Embryonic facial prominence (tissue), 1 donor: ENCODE results near the gene ZNF618.

ENCODE experiments used
- DNase-seq: peaks from one replicate; pipeline ENCODE4 v3.0.0-alpha.2; 2016; ENCODE audit errors: extremely low spot score

Gene ZNF618

GRCh38 chr9:114023961-114024360 is 147.9 kb downstream of the ZNF618 start:
- DNase-seq, result no peak

DNA sequence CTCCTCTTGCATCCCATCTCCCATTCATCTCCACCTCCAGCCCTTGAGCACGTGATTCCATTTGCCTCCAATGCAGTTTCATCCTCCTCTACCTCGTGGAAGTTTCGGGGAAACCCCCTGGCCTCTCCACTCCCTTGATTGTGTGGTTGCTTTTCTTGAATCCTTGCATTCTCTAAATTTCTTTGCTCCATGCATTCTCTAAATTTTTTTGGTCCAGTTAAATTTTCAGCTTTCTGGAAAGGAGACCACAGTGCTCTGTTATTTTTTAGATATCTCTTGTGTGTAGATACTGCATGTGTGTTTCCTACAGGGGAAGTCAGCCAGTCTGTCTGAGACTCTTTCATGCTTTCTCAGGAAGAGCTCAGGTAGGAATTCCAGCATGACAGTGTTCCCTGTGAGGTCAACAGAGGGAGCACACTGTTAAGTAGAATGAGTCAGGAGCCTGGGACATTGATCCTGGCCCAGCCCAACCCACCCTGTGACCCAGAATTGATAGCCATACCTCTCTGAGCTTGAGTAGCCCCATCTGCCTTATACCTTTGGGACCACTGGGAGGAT is 149.2 kb downstream of the ZNF618 start:
- DNase-seq, result no peak

- DNase-seq, result no peak
Measured at GRCh38 chr9:114025760-114026159, 149.7 kb downstream of the ZNF618 start.

DNA sequence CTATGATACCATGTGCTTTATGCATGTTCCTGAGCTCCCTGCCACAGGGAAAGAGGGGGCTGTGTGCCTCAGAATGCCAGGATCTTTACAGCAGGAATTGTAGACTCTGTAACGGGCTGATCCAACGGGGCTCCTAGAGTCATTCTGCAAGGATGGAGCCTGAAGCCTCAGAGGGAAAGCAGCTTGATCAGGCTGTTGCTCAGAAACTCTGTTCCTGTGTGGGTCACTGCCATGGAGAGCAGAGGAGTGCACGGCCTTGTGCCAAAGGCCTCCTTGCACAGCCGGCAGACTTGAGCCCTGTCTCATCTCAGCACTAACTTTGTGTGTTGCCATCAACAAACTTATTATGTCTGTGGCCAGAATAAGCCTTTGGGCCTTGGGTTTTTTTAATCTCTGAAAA is 150.2 kb downstream of the ZNF618 start:
- DNase-seq, result no peak

DNA sequence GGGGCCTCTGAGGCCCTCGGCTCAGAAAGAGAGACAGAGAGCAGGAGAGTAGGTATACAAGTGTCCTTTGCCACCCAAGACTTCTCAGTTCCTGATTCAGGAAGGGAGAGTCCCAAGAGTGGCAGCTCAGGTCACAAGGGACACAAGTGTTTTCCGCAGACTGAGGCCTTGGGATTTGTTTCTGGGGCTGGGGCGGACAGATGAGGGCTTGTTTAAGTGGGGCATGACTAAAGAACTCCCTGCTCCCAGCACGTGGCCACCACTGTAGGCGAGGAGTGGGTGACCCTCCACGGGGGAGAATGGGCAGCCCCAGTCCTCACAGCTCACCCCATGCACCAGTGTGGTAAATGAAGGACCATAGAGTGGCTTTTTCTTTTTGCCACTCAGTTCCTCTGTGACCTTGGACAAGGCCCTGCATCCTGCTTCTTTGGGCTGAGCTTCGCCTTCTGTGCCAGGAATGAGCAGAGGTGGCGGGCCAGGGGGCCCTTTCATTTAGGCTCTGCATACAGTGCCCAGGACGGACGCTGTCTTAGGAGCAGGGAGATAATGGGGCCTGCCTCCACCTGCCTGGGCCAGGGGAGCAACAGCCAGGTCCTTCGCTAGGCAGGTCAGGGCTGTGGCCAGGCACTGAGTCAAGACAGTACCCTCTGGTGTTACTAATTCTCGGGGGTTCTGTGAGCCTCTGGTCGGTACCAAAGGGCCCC is 151.2 kb downstream of the ZNF618 start:
- no peak for DNase-seq

- no peak for DNase-seq
Measured at GRCh38 chr9:114027863-114028465, 151.9 kb downstream of the ZNF618 start.

DNA sequence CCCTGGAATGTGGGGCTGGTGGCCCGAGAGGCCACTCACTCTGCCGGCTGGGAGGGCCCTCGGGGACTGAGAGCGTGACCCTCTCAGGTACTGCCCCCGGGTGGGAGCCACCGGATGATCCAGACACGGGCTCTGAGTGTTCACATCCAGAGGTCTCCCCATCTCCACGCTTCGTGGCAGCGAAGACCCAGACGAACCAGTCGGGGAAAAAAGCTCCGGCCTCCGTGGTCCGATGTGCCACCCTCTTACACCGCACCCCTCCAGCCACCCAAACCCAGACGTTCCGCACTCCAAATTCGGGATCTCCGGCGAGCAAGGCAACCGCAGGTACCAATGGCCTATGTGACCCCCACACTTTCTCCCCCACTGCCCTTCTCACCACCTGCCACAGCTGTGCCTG is 152.5 kb downstream of the ZNF618 start:
- no peak for DNase-seq

DNA sequence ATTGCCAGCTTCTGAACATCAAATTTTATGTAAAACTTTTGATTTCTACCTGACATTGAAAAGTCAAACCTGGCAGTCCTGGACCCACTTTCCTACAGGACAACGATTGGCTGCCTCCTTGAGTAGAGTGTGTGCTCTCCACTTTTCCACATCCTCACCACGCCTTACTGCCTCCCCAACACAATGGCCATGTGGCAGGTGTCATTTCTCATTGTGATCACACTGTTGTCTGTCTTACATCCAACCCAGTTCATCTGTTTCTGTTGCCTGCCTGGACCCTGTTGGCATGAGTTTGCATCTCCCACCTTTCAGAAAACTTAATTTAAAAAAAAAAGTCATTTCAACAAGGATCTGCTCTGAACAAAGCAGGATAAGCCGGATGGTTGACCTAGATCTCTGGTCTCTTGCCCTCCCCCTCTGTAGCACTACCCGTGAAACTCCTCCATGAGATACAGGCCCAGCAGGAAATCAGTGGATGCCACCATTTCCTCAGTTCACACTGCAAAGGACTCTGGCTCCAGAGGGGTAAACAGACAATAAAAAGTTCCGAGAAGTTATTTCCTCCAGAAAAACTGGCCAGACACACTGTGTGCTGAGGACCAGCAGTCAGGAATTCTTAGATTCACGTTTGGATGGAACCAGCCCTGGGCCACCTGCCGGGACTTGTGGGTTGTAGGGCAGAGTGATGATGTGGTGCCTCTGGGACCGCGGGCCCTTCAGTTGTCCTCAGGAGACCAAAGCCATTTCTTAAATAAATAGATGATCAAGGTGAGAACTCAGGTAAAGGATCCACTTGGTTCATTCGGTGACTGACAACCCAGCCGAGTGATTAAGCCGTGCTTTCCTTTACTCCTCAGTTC is 153.4 kb downstream of the ZNF618 start:
- DNase-seq, result no peak

DNA sequence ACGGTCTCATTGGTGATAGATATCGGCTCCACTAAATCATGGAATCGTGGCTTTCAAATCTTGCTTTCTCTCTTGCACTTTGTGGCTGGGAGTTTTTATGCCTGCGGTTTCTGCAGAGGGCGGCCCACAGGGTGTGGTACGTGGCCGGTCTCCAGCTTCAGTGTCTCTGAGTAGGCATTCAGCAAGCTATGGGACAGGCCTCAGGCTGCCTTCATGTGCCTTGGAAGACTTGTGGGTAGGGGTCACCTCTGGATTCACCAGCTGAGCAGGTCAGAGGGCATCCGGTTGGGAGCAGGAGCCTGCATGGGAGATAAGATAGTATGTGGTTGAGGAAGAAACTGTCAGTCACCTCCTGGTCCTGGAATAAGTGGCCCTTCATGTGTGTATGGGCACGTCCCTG is 154.3 kb downstream of the ZNF618 start:
- DNase-seq, result no peak

GRCh38 chr9:114031037-114031630 is 155.0 kb downstream of the ZNF618 start:
- no peak for DNase-seq

DNA sequence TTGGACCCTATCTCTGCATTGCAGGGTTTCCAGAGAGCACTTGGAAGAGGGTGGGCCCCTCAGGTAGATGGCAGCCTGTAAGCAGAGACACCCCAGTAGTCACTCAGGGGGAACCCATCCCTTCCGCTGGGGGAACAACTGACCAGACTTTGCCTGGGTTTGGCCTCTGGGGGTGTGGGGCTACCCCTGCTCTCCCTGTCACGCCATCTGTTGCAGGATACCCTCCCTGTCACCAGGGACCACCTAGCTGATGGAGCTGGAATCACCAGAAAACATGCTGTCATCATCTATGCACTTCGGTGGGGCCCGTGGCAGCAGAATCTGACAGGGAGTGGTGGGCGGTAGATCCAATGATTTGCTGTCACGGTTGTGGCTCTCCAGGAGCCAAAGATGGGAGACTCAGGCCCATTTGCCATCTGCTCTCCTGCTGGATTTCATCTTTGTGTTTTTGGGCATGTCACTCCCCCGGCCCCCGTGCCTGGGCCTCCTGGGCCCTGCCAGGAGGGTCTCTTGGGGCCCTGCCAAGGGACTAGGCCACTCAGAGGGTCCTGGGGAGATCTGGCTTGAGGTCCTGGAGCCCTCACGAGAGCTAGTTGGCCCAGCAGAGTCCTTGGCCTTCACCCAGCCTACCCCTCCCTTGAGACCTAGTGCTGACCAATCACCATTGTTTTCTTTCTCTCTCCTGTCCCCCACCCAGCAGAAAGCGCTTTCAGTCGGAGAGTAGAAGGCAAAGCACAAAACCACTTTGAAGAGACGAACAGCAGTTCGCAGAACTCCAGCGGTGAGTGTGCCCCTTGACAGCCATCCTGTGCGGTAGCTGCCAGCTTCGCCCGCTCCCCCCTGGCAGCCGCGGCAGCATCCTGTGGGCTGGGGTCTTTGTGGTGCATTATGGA is 156.1 kb downstream of the ZNF618 start:
- DNase-seq, result no peak

DNA sequence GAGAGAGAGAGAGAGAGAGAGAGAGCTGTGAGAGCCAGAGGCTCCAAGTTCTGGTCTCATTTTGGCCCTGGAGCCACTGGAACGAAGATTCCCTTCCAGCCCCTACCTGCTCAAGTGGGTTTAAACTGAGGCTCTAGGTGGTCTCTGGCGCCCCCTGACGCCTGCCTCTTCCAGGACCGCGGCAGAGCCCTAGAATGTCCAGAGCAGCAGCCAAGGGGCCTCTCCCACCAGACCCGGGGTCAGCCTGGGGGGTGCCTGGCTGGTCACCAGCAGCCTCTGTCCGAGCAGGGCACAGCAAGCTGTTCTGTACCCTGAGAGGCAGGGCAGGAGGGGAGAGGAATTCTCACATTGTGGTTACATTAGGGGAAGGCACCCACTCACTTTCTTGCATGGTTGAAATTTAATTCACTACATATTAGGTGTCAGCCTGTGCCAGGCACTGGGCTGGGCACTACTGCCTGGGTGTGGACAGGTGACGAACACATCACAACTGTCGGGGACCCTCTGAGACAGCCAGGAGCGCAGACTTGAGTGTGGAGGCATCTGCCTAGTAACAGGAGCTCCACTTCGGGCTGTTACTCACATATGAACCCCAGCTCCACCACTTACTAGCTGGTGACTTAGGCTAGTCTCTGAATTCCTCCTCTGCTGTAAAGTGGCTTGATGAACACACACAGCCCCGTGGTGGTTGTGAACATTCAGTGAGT is 157.4 kb downstream of the ZNF618 start:
- no peak for DNase-seq

DNA sequence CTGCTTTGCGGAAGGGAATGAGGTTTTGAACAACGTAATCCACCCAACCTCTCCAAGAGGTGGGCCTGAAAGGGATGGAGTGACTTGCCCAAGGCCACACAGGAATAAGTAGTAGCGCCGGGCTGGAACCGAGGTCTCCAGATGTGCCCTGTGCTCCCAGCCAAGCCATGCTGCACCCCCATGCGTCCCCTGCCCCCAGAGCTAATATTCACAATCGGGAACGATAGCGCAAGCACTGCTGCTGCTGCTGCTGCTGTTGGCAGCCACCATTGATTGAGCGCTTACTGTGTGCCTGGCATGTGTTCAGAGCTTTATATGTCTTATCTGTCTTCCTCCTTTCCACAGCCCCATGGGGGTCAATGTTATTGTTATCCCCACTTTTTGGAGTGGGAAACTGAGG is 158.1 kb downstream of the ZNF618 start:
- DNase-seq, result no peak

GRCh38 chr9:114034661-114035062 is 158.6 kb downstream of the ZNF618 start:
- DNase-seq, result no peak

- DNase-seq, result no peak
Measured at GRCh38 chr9:114035221-114035844, 159.2 kb downstream of the ZNF618 start.

- DNase-seq, result no peak
Measured at GRCh38 chr9:114035845-114036801, 160.0 kb downstream of the ZNF618 start.

GRCh38 chr9:114037249-114037648 is 161.1 kb downstream of the ZNF618 start:
- no peak for DNase-seq

- DNase-seq, result no peak
Measured at GRCh38 chr9:114037961-114038723, 162.0 kb downstream of the ZNF618 start.
